Stimulated activated CD4-positive, alpha-beta T cell treated with anti-CD3 and anti-CD28 coated beads, TNF-alpha, amount 100 ng/mL, for 1 hour (primary cell): ENCODE results near the gene SLU7.

Experiments used
- DNase-seq, 3 donors: peaks; one replicate each; pipeline ENCODE4 v3.0.0-alpha.2; 2020; ENCODE audit warnings: low read depth in 3 of 3, low spot score in 1 of 3

SLU7 gene

DNA sequence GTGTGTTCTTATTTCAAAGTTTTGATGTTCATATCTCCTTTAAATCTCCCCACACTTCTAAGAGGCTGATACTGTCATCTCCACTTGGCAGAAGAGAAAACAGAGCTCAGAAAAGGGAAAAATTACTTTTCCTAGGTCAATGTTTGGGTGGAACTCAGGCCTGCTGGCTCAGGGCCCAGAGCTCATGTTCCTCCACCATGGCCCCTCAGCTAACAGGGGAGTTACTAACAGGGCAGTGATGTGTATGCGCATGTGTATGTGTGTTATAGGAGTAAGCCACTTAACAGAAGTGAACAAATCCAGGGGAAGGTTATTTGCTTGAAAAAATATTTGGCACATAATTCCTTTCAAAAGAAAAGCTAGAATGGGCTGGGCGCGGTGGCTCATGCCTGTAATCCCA is 51.0 kb downstream of the SLU7 start:
- DNase-seq: no peak

DNA sequence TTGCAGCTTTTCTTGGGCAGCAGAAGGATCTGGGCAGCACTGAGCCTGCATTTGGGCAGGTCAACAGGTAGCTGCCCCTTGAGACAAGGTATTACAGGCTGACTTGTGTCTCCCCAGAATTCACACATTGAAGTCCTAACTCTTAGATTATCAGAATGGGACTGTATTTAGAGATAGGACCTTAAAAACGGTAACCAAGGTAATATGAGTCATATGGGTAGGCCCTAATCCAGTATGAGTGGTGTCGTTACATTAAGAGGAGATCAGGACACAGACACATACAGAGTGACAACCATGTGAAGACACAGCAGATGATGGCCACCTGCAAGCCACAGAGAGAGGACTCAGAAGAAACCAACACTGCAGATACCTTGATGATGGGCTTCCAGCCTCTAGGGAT is 51.6 kb downstream of the SLU7 start:
- DNase-seq: no peak

DNA sequence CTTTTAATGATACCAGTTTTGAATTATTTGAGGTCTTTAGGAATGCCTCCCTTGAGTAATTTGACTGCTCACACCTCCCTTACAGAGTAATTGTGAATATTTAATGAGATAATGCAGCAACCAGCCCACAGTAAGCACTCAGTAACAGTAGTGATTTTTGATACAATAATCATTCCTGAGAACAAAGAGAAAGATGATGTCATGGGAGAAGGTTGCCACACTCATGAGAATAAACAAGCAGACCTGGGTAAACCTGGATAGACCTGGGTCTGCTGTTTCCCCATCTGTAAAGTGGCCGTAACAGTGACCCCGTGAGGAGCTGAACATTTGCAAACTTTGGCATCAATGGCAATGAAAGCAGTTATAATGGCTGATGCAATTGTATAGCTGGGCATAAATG is 52.7 kb downstream of the SLU7 start:
- DNase-seq: no peak

DNA sequence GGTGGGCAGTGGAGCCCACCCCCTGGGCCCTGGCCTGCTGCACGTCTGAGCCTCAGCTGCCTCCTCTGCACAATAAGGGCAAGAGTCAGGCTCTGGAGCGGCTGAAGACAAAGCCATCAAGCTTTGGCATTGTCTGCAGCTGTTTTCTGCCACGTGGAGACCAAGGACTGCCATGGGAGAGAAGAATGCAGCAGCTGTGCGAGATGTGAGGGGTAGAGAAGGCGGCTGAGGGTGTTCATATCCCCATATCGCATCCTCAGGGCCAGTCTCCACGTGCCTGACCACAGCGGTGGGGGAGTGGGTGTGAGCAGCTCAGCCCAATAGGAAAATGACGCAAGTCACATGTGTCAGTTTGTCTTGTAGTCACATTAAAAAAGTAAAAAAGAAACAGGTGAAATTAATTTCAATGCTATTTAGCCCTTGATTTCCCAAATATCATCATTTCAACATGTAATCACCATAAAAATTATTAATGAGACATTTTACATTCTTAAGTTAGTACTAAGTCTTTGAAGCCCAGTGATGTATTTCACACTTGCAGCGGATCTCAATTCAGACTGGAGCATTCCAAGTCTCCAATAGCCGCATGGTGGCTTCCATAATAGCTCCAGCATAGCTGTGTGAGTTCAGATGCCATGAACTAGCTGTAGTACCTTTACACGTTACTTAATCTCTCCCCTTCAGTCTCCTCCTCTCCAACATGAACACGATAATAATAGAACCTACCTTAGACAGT is 55.1 kb downstream of the SLU7 start:
- no peak for DNase-seq

DNA sequence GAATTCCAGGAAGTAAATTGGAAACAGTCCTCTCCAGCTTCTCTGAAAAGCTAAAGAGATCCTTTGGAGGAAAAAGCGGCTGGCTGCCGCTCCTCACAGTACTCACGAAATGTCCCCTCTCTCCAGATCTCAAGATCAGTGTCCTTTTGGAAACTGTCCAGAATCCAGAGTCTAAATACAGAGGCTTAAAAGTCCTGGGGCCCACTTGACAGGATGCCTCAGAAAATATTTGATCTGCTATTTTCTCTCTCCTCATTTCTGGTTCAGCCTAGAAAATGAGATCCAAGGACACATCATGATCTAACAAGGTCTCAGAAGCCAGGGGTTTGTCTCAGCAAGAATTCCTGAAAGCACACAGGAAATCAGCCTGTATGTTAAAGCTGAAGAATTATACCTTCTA is 55.7 kb downstream of the SLU7 start:
- no peak for DNase-seq

DNA sequence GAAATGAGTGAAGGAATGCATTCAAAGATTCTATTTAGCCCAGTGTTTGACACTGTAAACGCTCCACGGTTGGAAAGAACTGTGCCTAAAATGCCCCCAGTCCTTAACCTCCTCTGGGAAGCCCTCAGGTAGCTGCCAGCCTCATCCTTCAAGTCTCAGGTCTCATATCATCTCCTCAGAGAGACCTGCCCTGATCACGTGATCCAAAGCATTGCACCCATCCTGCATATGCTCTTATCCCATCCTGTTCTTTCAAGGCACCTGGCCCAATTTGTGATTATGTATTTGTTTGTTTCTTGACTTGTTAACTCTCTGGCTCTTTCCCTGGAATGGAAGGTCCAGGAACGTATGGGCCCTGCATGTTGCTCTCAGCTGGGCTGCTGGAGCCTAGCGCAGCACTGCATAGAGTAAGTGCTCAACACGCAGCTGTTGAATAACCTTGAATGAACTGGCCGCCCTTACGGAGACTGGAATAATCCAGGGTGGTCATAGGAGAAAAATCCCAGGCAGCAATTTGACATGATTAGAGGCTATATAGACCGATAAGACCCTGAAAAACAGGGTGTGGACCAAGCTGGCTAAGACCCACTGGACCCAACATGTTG is 57.2 kb downstream of the SLU7 start:
- no peak for DNase-seq

DNA sequence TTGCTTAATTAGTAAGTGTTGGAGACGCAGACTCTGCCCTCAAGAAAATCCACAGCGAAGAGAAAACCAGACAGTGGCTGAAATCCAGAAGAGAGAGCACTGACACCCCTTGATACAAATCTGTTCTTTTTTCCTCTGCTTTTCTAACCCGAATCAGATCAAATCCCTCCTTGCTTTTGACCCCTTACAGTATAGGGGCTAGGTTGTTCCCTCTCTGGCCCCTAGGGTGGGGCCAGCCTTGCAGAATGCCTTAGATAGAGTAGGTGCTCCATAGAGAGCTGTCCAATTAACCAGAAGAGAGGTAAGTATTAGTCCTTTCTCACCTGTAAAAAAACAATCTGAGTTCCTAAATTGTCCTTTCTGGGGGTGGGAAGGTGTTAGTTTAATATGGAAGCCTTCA is 58.6 kb downstream of the SLU7 start:
- no peak for DNase-seq

DNA sequence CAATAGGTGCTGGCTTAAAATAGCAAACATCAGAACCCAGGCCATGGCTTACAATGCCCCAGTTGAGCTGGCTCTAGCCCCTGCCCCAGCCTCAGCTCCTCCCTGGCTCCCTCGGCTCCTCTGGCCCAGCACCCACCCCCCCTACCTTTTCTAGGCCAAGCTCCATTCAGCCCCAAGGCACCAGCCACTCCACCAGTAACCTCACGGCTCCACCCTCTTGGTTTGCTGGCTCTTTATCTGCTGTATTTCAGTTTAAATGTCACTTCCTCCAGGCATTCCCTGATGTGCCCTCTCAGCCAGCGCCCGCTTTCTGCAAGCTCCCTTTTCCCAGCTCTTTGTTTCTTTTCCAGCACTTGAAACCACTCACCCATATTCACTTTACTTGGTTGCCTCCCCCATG is 59.1 kb downstream of the SLU7 start:
- DNase-seq: no peak

DNA sequence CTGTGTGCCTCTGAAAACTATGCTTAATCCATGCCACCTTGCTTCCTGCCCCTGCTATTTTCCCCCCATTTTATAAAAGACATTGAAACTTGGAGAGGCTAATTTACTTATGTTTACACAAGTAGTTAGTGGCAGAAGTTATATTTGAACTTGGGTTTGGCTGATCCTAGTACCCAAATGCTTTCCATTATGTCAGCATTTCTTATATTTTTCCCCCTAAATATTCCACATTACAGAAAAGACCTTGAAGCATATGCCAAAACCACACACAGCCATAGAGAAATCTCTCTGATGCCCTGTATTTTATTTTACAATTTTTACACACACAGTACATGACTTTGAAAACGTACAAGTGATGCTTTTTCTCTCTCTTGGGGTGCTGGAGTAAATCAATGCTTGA is 59.6 kb downstream of the SLU7 start:
- no peak for DNase-seq

DNA sequence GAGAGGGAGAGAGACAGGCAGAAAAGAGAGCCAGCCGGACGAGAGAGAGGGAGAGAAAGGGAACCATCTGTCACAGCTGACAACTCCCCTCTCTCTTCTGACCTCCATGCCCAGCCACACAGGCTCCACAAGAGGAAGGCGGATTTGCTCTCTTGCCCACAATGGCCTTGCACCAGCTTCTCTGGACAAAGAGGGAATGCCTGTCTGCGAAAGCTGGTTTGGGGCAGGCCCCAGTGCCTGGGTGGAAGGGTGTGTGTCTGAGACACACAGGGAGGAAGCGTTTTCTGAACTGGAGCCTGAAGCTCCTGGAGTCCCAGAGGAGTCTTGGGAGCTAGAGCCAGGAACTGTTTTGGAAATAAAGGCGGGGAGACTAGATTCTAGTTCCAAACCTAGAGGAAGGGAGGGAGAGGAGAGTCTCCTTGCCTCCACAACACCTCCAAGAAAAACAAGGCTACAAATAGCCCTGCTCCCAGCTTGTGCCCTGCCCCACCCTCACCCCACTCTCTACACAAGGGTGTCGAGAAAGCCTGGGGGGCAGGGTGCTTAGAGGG is 60.9 kb downstream of the SLU7 start:
- DNase-seq: no peak

DNA sequence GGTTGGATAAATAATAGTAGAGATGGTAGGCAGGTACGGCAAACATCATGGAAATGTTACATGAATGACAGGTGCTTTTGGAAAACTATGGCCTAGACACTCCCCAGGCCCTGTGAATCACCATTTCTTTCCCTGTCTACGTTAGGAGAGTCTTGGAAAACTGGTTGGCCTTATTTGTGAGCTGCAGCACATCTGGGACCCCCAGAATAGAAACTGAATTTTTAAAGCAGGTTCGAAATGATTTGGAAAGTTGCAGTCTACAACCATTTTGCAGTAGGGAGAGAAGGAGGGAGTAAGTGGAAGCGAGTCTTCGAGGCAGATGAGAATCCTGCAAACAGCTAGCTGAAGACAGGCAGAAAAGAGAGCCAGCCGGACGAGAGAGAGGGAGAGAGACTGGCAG is 61.5 kb downstream of the SLU7 start:
- DNase-seq: no peak

DNA sequence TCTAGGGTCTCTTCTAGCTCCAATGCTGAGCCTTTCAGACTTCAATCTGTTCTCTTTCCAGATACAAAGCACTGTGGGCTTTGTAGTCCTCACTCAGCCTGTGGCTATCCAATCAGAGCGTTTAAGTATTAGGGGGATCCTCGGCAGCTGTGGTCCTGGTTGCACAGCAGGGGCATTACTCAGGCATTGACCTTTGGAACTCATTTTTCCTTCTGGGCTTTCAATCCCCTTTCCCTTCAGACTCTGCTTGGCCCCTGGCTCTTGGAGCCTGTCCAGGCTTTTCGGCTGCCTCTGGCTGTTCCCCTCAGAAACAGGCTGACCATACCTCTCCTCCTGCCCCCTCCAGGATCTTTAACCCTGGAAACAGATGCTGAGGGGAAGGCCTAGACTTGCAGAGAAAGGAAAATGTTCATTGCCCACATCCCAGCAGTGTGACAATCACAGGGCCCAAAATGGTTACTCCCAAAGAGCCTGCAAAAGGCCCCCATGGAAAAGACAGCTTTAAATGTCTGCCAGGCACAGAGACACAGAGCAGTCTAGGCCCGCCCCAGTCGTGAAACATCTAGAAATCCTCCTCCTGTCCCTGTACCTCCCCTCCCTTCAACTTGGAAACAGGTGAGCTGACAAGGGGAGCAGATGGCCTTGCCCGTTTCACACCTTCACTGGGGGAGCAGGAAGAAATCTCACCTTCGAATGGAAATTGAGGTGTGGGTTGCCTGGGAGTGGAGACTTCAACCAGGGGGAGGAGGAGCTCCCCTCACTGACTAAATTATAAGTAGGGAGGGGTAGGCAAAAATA is 62.1 kb downstream of the SLU7 start:
- DNase-seq: no peak

DNA sequence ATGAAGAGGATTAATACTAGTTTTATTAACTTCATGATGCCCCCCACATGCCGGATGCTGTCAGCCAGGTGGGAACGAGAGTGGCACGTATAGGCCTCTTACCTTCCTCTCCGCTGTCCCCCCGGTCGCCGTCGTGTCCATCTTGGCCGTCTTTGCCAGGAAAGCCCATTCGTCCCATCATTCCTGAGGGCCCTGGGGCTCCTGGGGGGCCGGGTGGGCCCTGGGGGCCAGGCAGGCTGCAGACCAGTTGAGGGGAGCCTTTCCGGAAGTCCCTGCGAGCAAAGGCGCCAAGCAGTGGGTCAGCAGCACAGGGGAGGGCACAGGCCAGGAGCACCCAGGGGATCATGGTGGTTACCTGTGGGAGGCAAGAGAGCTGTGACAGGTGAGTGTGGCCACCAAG is 64.2 kb downstream of the SLU7 start:
- no peak for DNase-seq

DNA sequence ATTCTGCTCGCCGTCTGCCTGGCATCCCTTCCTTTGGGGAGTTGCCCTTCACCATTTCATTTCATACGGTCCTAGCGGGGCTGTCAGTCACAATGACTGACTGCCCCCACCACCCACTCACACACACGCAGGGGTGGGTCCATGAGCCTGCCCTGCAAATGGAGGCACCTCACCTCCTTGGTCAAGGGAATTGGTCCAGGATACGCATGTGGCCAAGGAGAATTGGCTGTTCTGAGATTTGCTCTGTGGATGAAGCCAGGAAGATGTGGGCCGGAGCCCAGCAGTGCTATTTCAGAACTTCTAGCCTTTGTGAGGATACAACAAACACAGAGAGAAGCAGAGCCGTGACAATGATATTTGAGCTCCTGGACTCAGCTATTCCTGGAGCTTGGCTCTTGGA is 65.5 kb downstream of the SLU7 start:
- DNase-seq: no peak

DNA sequence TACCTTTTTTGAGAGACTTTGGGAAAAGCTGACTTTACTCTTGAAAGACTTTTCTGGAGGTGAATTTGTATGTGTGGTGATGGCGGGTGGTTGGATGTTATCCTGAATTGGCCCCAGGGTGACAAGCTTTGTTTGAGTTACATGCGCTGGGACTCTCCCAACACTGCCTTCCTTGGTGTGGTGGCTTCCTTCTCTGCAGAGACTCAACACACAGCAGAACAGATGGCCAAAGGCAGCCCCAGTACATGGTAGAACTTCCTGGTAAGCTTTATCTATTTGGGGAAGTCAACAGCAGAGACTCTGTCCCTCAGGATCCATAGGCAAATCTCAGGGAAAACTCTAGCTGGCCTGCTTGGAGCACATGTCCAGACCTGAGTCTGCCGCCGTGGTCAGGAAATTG is 66.6 kb downstream of the SLU7 start:
- DNase-seq: no peak
